HCT116 (cell line): ENCODE measurements around the gene TENM4. TPM values are rescaled to one million over a fixed set of nuclear protein-coding genes. Genes with fewer than 3 reads are reported as not detected.

Experiments
- ATAC-seq: fragments of 200-7000 bp; cut with Tn5 transposase; 2 replicates; pipeline ENCODE4 v1.9.1; 2020; ENCODE audit warnings: mild to moderate bottlenecking, moderate library complexity
- BruUV-seq: library from RNA; stranded (reverse); fragments of 400-500 nt; replicated peaks from 2 replicates; lab custom pipeline; 2021; lab: Mats Ljungman, UMichigan
- CTCF ChIA-PET: fragments of 300-600 bp; sonication (Branson Sonifier 250); formaldehyde crosslinking; loops from one replicate; lab custom pipeline; 2021; ENCODE audit warnings: antibody characterized with exemption; lab: Charles Lee
- POLR2A ChIA-PET: fragments of 300-600, 350-600 bp; sonication (Branson Sonifier 250); formaldehyde crosslinking; loops from one replicate; lab custom pipeline; 2021; ENCODE audit warnings: antibody characterized with exemption; lab: Charles Lee
- RAD21 ChIA-PET, 2 experiments: fragments of 300-600 bp; sonication (Branson Sonifier 250); formaldehyde crosslinking; loops; one replicate each; lab custom pipeline; 2023; ENCODE audit warnings: low total read pairs in 2 of 2; ENCODE audit not compliant: uncharacterized antibody in 2 of 2, unreplicated experiment in 2 of 2, low non-redundant PET in 1 of 2; lab: Charles Lee
- DNase-seq: peaks from one replicate; pipeline ENCODE4 v3.0.0-alpha.2; 2010; ENCODE audit warnings: low read depth, low spot score
- H2AFZ ChIP-seq: fragments of 200-600 bp; shearing (Covaris generic), sonication (generic); 2 replicates; pipeline ENCODE4 v1.6.1; 2017; ENCODE audit warnings: low read depth, mixed run types, mixed read lengths, antibody characterized with exemption, low read length; ENCODE audit not compliant: poor library complexity, severe bottlenecking
- H3K27ac ChIP-seq: 2 replicates; pipeline ENCODE4 v1.5.1; 2012; ENCODE audit warnings: low read depth, low read length
- H3K27me3 ChIP-seq: fragments of 200-600 bp; sonication (generic); 2 replicates; pipeline ENCODE4 v1.6.1; 2016; ENCODE audit warnings: mixed run types, low read length, mixed read lengths; ENCODE audit not compliant: insufficient read depth
- H3K36me3 ChIP-seq, 2 experiments: fragments of 200-500 bp in 1 of 2; fragments of 200-600 bp in 1 of 2; sonication (Bioruptor generic) in 1 of 2; sonication (generic) in 1 of 2; 2 replicates each; pipeline versions ENCODE4 v1.5.1 to v1.6.1; 2014 to 2016; ENCODE audit warnings: low read length in 2 of 2, inconsistent platforms in 1 of 2, mixed read lengths in 1 of 2, mixed run types in 1 of 2; ENCODE audit not compliant: insufficient read depth in 2 of 2, control insufficient read depth in 1 of 2
- H3K4me1 ChIP-seq, 2 experiments: fragments of 200-600 bp in 1 of 2; sonication (generic) in 1 of 2; 2 replicates each; pipeline versions ENCODE4 v1.5.1 to v1.6.1; 2012 to 2017; ENCODE audit warnings: low read length in 2 of 2, inconsistent platforms in 1 of 2, mild to moderate bottlenecking in 1 of 2, mixed read lengths in 1 of 2, mixed run types in 1 of 2, moderate library complexity in 1 of 2; ENCODE audit not compliant: insufficient read depth in 2 of 2, control insufficient read depth in 1 of 2
- H3K4me2 ChIP-seq: fragments of 200-600 bp; sonication (generic); 2 replicates; pipeline ENCODE4 v1.6.1; 2017; ENCODE audit warnings: mixed run types, low read length, mixed read lengths
- H3K4me3 ChIP-seq, 2 experiments: fragments of 200-600 bp in 1 of 2; sonication (generic) in 1 of 2; replicated peaks in 1 of 2; 2 replicates each; pipeline ENCODE4 v1.5.1; 2011 to 2016; ENCODE audit warnings: low read length in 2 of 2, control low read depth in 1 of 2, low read depth in 1 of 2, mild to moderate bottlenecking in 1 of 2, mixed read lengths in 1 of 2, mixed run types in 1 of 2
- H3K79me2 ChIP-seq: fragments of 200-600 bp; sonication (generic); 2 replicates; pipeline ENCODE4 v1.6.1; 2017; ENCODE audit warnings: mild to moderate bottlenecking, mixed run types, low read length, moderate library complexity, mixed read lengths; ENCODE audit not compliant: insufficient read depth
- H3K9ac ChIP-seq: fragments of 200-600 bp; sonication (generic); 2 replicates; pipeline ENCODE4 v1.6.1; 2016; ENCODE audit warnings: low read length, mixed read lengths
- H3K9me2 ChIP-seq: fragments of 200-600 bp; sonication (generic), shearing (Covaris generic); 2 replicates; pipeline ENCODE4 v1.6.1; 2017; ENCODE audit warnings: mixed run types, mild to moderate bottlenecking, moderate library complexity; ENCODE audit not compliant: insufficient read depth
- H3K9me3 ChIP-seq, 2 experiments: fragments of 200-500 bp in 1 of 2; fragments of 200-600 bp in 1 of 2; sonication (Bioruptor generic) in 1 of 2; sonication (generic) in 1 of 2; 2 replicates each; pipeline ENCODE4 v1.6.1; 2014 to 2017; ENCODE audit warnings: low read length in 2 of 2, mixed read lengths in 2 of 2, inconsistent platforms in 1 of 2, low read depth in 1 of 2, mild to moderate bottlenecking in 1 of 2, mixed run types in 1 of 2, moderate library complexity in 1 of 2; ENCODE audit not compliant: control insufficient read depth in 1 of 2, insufficient read depth in 1 of 2
- H4K20me1 ChIP-seq: fragments of 200-600 bp; sonication (generic), shearing (Covaris generic); 2 replicates; pipeline ENCODE4 v1.6.1; 2017; ENCODE audit warnings: mixed run types, mild to moderate bottlenecking, moderate library complexity; ENCODE audit not compliant: insufficient read depth
- ATF3 ChIP-seq: IDR thresholded peaks from 2 replicates; pipeline ENCODE4 v1.6.1; 2012
- FOSL1 ChIP-seq: IDR thresholded peaks from 2 replicates; pipeline ENCODE4 v1.6.1; 2012; ENCODE audit warnings: low read depth
- JUND ChIP-seq: IDR thresholded peaks from 2 replicates; pipeline ENCODE4 v1.6.1; 2012
- POLR2A ChIP-seq: IDR thresholded peaks from 2 replicates; pipeline ENCODE4 v1.7.0; 2011; ENCODE audit warnings: borderline replicate concordance; ENCODE audit not compliant: insufficient read depth, insufficient read length; ENCODE audit errors: extremely low read depth
- POLR2AphosphoS5 ChIP-seq: IDR thresholded peaks from 2 replicates; pipeline ENCODE4 v1.6.1; 2011; ENCODE audit warnings: mild to moderate bottlenecking, low read depth, low read length, moderate library complexity
- SIN3A ChIP-seq: IDR thresholded peaks from 2 replicates; pipeline ENCODE4 v1.6.1; 2012; ENCODE audit warnings: low read depth
- SP1 ChIP-seq: IDR thresholded peaks from 2 replicates; pipeline ENCODE4 v1.6.1; 2012; ENCODE audit warnings: low read depth
- TCF7L2 ChIP-seq: IDR thresholded peaks from 2 replicates; pipeline ENCODE4 v1.7.0; 2011; ENCODE audit warnings: borderline replicate concordance, inconsistent platforms; ENCODE audit not compliant: insufficient read depth, insufficient read length; ENCODE audit errors: extremely low read depth
- YY1 ChIP-seq: IDR thresholded peaks from 2 replicates; pipeline ENCODE4 v1.6.1; 2011; ENCODE audit warnings: low read length, low read depth, moderate library complexity, mild to moderate bottlenecking; ENCODE audit not compliant: insufficient replicate concordance; ENCODE audit errors: extremely low read depth
- ZFX ChIP-seq: fragments of 450-650 bp; IDR thresholded peaks from 2 replicates; pipeline ENCODE4 v1.6.1; 2017
- ZNF274 ChIP-seq: fragments of 200-500 bp; sonication (Bioruptor generic); IDR thresholded peaks from 2 replicates; pipeline ENCODE4 v1.6.1; 2014; ENCODE audit warnings: mild to moderate bottlenecking, low read depth, low read length, inconsistent platforms
- intact Hi-C: fragments of 100-400 bp; cut with micrococcal nuclease; formaldehyde crosslinking; loops from 2 replicates; pipeline ENCODE4 v1.10.0; 2022
- total RNA-seq: library from RNA; stranded (reverse); gene quantifications from one replicate; pipeline ENCODE4 v1.2.1, GENCODE V29; 2021; ENCODE audit not compliant: unreplicated experiment

Gene TENM4
- total RNA-seq, 1 experiment from 2014 or later, result 0.05 TPM

- ATAC-seq (no peak), DNase-seq (no peak)
- Histone ChIP-seq H3K9ac (no peak overlapping the region), H3K4me1 (peaks cover 3 to 23% of the 10 kb centered on the region in 2 experiments; a peak in 3 of 4 replicates), H3K4me2 (no peak overlapping the region), H4K20me1 (no peaks in the 10 kb centered on the region), H3K36me3 (no peaks in the 10 kb centered on the region), H3K9me3 (no peaks in the 10 kb centered on the region), H3K27me3 (no peaks in the 10 kb centered on the region), H3K4me3 (no peak overlapping the region), H3K27ac (no peak overlapping the region), H2AFZ (no peak overlapping the region), H3K79me2 (no peaks in the 10 kb centered on the region)
- CTCF ChIA-PET, result interaction anchor here (1.8 kb wide), 1 partner anchor 13 kb away, joined by 5 read pairs; no protein-coding TSS in a partner anchor
- RAD21 ChIA-PET, result no interaction called here
- BruUV-seq, result no TSS peak
- intact Hi-C loops, result no loop called here
- POLR2A ChIA-PET, result no interaction called here
- no peak for TF ChIP-seq SP1
- TF ChIP-seq ZNF274, result no peak
- TF ChIP-seq SIN3A, result no peak
- no peak for TF ChIP-seq JUND
- no peak for TF ChIP-seq TCF7L2
- TF ChIP-seq YY1, result no peak
- no peak for TF ChIP-seq ZFX
- TF ChIP-seq POLR2A, result no peak
- no peak for TF ChIP-seq ATF3
- no peak for TF ChIP-seq FOSL1
- TF ChIP-seq, all 23 proteins: peak for 0
- no peaks in the 10 kb centered on the region for H3K9me2 ChIP-seq
Observed at GRCh38 chr11:79414041-79414440, 26.8 kb downstream of the TENM4 start.

GRCh38 chr11:79413268-79413667 lies 27.6 kb downstream of the TENM4 start:
- peaks cover 0 to 15% of the 10 kb centered on the region in 2 experiments; a peak in 1 of 4 replicates for H3K4me1 ChIP-seq
- no peaks in the 10 kb centered on the region for H4K20me1 ChIP-seq
- no peak overlapping the region for H3K9ac ChIP-seq
- no peak overlapping the region for H3K4me3 ChIP-seq
- no peak for TF ChIP-seq POLR2AphosphoS5
- CTCF ChIA-PET, result interaction anchor here (1.8 kb wide), 1 partner anchor 13 kb away, joined by 5 read pairs; no protein-coding TSS in a partner anchor
- intact Hi-C loops, result no loop called here
- POLR2A ChIA-PET, result no interaction called here
- RAD21 ChIA-PET, result no interaction called here
- no peak for DNase-seq
- H3K9me2 ChIP-seq, result no peaks in the 10 kb centered on the region
- H2AFZ ChIP-seq, result no peak overlapping the region
- no peaks in the 10 kb centered on the region for H3K79me2 ChIP-seq
- H3K27ac ChIP-seq, result no peak overlapping the region
- H3K36me3 ChIP-seq, result no peaks in the 10 kb centered on the region
- H3K27me3 ChIP-seq, result no peaks in the 10 kb centered on the region
- H3K4me2 ChIP-seq, result no peak overlapping the region
- BruUV-seq, result no TSS peak
- no peak for ATAC-seq
- H3K9me3 ChIP-seq, result no peaks in the 10 kb centered on the region
